Thyroid gland (tissue), 4 donors: ENCODE measurements around the gene PRMT7.

Source experiments
- POLR2A ChIP-seq, 2 donors: fragments of 450-650 bp; IDR thresholded peaks; one replicate each; pipeline ENCODE4 v1.6.1; 2017; ENCODE audit warnings: antibody characterized with exemption in 2 of 2, mild to moderate bottlenecking in 2 of 2, moderate library complexity in 1 of 2
- TF ChIP-seq, protein P1 (sequence below), 6 experiments: fragments of 200-600 bp in 3 of 6; fragments of 450-650 bp in 3 of 6; sonication (generic) in 3 of 6; IDR thresholded peaks; one replicate each; pipeline ENCODE4 v1.5.1; 2016 to 2019; ENCODE audit warnings: antibody characterized with exemption in 6 of 6, mild to moderate bottlenecking in 2 of 6, inconsistent platforms in 1 of 6, moderate library complexity in 1 of 6

- TF ChIP-seq, protein P1, sequence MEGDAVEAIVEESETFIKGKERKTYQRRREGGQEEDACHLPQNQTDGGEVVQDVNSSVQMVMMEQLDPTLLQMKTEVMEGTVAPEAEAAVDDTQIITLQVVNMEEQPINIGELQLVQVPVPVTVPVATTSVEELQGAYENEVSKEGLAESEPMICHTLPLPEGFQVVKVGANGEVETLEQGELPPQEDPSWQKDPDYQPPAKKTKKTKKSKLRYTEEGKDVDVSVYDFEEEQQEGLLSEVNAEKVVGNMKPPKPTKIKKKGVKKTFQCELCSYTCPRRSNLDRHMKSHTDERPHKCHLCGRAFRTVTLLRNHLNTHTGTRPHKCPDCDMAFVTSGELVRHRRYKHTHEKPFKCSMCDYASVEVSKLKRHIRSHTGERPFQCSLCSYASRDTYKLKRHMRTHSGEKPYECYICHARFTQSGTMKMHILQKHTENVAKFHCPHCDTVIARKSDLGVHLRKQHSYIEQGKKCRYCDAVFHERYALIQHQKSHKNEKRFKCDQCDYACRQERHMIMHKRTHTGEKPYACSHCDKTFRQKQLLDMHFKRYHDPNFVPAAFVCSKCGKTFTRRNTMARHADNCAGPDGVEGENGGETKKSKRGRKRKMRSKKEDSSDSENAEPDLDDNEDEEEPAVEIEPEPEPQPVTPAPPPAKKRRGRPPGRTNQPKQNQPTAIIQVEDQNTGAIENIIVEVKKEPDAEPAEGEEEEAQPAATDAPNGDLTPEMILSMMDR (IDR thresholded peaks at IDR 0.05), result no peak
- TF ChIP-seq POLR2A (IDR thresholded peaks at IDR 0.05), result no peak
Measured at GRCh38 chr16:68350813-68351350, 40.1 kb downstream of the PRMT7 start.
